ENCODE data around the gene SUSD6. TPM values are rescaled to one million over a fixed set of nuclear protein-coding genes. Genes with fewer than 3 reads are reported as not detected.
"Not testable (repeated sequence)": the region's sequence is repeated elsewhere in the genome, so short reads cannot be mapped to it uniquely, and the experiment has no call there.

SUSD6 gene
- total and polyA plus RNA-seq, 2 donors from 2014 or later = 14.3 to 84.2 TPM

- DNase-seq = no peak
- no peak for TF ChIP-seq CTCF (IDR thresholded peaks at IDR 0.05; ENCODE audit: borderline replicate concordance, extremely low read depth, insufficient read depth)
- H3K36me3 ChIP-seq (ENCODE audit: control insufficient read depth in 2 of 3, insufficient read depth in 3 of 3, low read length in 3 of 3) = no peaks in the 10 kb centered on the region
- peaks cover 0 to 5% (median 0%) of the 10 kb centered on the region in 3 donors for H3K9me3 ChIP-seq (ENCODE audit: control insufficient read depth in 2 of 3, insufficient read depth in 1 of 3, low read length in 3 of 3)
- H3K27ac ChIP-seq (ENCODE audit: low read depth in 2 of 2, low read length in 2 of 2) = peak overlapping the region; percentile 10 to 40
- intact Hi-C loops (cut with DNase I) = no loop called here
- peaks cover 0 to 53% (median 27%) of the 10 kb centered on the region in 3 donors for H3K4me1 ChIP-seq (ENCODE audit: control insufficient read depth in 2 of 3, insufficient read depth in 2 of 3, low read depth in 1 of 3, low read length in 3 of 3)
- no peak overlapping the region for H3K4me3 ChIP-seq (ENCODE audit: low read length in 3 of 3)
- FAIRE-seq = no peak
- no peak overlapping the region for H3K9ac ChIP-seq (ENCODE audit: low read length in 3 of 3)
- no peaks in the 10 kb centered on the region for H3K27me3 ChIP-seq (ENCODE audit: control insufficient read depth, insufficient read depth, low read length)
Observed at GRCh38 chr14:69644814-69645213, 33.4 kb downstream of the SUSD6 start.

GRCh38 chr14:69647213-69647612 lies 35.8 kb downstream of the SUSD6 start:
- H3K9ac ChIP-seq (ENCODE audit: low read length in 3 of 3) = no peak overlapping the region
- H3K36me3 ChIP-seq (ENCODE audit: control insufficient read depth in 2 of 3, insufficient read depth in 3 of 3, low read length in 3 of 3) = no peaks in the 10 kb centered on the region
- intact Hi-C loops (cut with DNase I) = no loop called here
- DNase-seq (no peak), FAIRE-seq (no peak)
- peak overlapping the region in 1 of 2 donors; percentile 5 for H3K27ac ChIP-seq (ENCODE audit: low read depth in 2 of 2, low read length in 2 of 2)
- peaks cover 7 to 70% (median 50%) of the 10 kb centered on the region in 3 donors for H3K4me1 ChIP-seq (ENCODE audit: control insufficient read depth in 2 of 3, insufficient read depth in 2 of 3, low read depth in 1 of 3, low read length in 3 of 3)
- no peak overlapping the region for H3K4me3 ChIP-seq (ENCODE audit: low read length in 3 of 3)
- no peaks in the 10 kb centered on the region for H3K27me3 ChIP-seq (ENCODE audit: control insufficient read depth, insufficient read depth, low read length)
- no peak for TF ChIP-seq CTCF (IDR thresholded peaks at IDR 0.05; ENCODE audit: borderline replicate concordance, extremely low read depth, insufficient read depth)
- no peaks in the 10 kb centered on the region for H3K9me3 ChIP-seq (ENCODE audit: control insufficient read depth in 2 of 3, insufficient read depth in 1 of 3, low read length in 3 of 3)

- FAIRE-seq; H3K36me3 ChIP-seq (ENCODE audit: control insufficient read depth in 2 of 3, insufficient read depth in 3 of 3, low read length in 3 of 3); DNase-seq; intact Hi-C loops (cut with DNase I); H3K9ac ChIP-seq (ENCODE audit: low read length in 3 of 3); H3K9me3 ChIP-seq (ENCODE audit: control insufficient read depth in 2 of 3, insufficient read depth in 1 of 3, low read length in 3 of 3); H3K4me3 ChIP-seq (ENCODE audit: low read length in 3 of 3); H3K27me3 ChIP-seq (ENCODE audit: control insufficient read depth, insufficient read depth, low read length): not testable (repeated sequence)
- H3K4me1 ChIP-seq (ENCODE audit: control insufficient read depth in 2 of 3, insufficient read depth in 2 of 3, low read depth in 1 of 3, low read length in 3 of 3) = peaks cover 7 to 73% (median 53%) of the 10 kb centered on the region in 3 donors
- peak overlapping the region in 1 of 2 donors; percentile 5 for H3K27ac ChIP-seq (ENCODE audit: low read depth in 2 of 2, low read length in 2 of 2)
Observed at GRCh38 chr14:69647642-69648041, 36.2 kb downstream of the SUSD6 start.

GRCh38 chr14:69648480-69649451 lies 37.4 kb downstream of the SUSD6 start:
- DNase-seq = no peak
- no peaks in the 10 kb centered on the region for H3K9me3 ChIP-seq (ENCODE audit: control insufficient read depth in 2 of 3, insufficient read depth in 1 of 3, low read length in 3 of 3)
- no peak for FAIRE-seq
- TF ChIP-seq CTCF (IDR thresholded peaks at IDR 0.05; ENCODE audit: borderline replicate concordance, extremely low read depth, insufficient read depth) = no peak
- H3K4me1 ChIP-seq (ENCODE audit: control insufficient read depth in 2 of 3, insufficient read depth in 2 of 3, low read depth in 1 of 3, low read length in 3 of 3) = peaks cover 7 to 77% (median 55%) of the 10 kb centered on the region in 3 donors
- H3K27me3 ChIP-seq (ENCODE audit: control insufficient read depth, insufficient read depth, low read length) = no peaks in the 10 kb centered on the region
- H3K36me3 ChIP-seq (ENCODE audit: control insufficient read depth in 2 of 3, insufficient read depth in 3 of 3, low read length in 3 of 3) = no peaks in the 10 kb centered on the region
- peak overlapping the region in 2 of 3 donors; percentile 2 to 26 for H3K4me3 ChIP-seq (ENCODE audit: low read length in 3 of 3)
- peak overlapping the region; percentile 40 to 78 for H3K27ac ChIP-seq (ENCODE audit: low read depth in 2 of 2, low read length in 2 of 2)
- intact Hi-C loops (cut with DNase I) = no loop called here
- H3K9ac ChIP-seq (ENCODE audit: low read length in 3 of 3) = peak overlapping the region in 1 of 3 donors; percentile 1

Data from kidney (tissue), 14 donors.